ENCODE results near the gene BORCS6. TPM values are rescaled to one million over a fixed set of nuclear protein-coding genes. Genes with fewer than 3 reads are reported as not detected.

BORCS6 gene
- total RNA-seq, result 10 to 100 TPM in 3 of 4 donors, 1 to 10 TPM in 1; 8.8 to 16.5 (median 13.4) TPM

DNA sequence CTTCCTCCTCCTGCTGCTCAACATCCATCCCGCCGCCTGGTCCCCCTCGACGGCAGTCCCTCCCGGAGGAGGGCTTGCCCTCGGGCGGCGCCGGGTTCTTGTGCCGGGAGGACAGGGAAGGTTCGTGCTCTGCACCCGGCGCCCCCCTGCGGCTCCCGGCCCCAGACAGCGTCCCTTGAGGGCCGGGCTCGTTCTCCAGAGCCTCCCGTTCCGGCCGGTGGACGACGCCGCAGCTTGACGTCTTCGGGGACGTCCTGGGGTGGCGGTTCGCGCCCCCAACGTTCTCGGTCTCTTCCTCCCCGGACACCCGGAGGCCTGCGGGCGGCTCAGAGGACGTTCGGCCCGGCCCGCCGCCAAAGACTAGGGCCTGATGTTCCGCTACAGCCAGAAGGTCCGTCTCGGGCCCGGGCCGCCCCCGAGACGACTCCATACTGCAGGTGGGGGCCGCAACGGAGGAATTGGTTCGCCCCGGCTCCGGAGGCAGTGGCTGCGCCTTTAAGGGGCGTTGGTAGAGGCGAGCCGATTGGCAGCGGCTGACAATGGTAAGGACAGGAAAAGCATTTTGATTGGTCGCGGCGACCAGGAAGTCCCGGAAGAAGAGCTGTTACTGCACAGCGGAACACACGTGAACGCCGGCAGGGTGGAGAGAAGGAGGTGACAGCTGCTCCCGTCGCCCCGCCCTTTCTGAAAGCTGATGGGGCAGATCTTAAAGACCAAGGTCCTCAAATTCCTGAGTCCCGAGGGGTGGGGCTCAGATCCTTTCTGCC, at the start of gene BORCS6:
Gene BORCS6 (minus strand): TSS at position 470 of the 767 bp plus-strand sequence. CDS start 40 bp downstream, at position 430.
- Histone ChIP-seq H3K27ac (peak within 1 kb of the TSS; percentile 96 to 99 (median 98)), H3K4me1 (peaks cover 13 to 73% (median 31%) of the 10 kb centered on the region in 3 donors), H3K9me3 (no peaks in the 10 kb centered on the region), H3K4me3 (peak within 1 kb of the TSS; percentile 75 to 97 (median 86)), H3K27me3 (no peaks in the 10 kb centered on the region), H3K36me3 (no peaks in the 10 kb centered on the region)
- TF ChIP-seq CTCF (IDR thresholded peaks at IDR 0.05) (no peak), POLR2A (IDR thresholded peaks at IDR 0.05) (peak in 3 of 4 donors; percentile 77 to 92 (median 82))
- peak; percentile 92 for DNase-seq
- WGBS, 2 donors, result 0% methylated on average over 9 to 12 of the region's 70 CpGs
- intact Hi-C loops (cut with DNase I), result no loop called here

DNA sequence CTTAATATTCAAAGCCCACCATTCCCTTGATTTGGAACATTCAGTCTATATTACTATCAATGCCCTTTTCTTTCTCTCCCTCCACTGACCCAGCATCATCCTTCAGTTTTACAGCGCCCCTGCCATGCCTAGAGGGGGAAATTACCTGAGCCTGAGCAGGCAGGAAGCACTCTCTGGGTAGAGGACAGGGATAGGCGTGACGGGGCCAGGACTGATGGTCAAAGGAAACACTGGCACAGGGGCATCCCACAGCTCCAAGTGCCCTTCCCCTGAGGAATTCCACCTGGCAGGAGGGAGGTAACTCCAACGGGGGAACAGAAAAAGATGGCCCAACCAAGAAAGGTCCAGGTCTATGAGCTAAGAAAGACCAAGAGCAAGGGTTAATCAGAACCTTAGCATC, 47.9 kb upstream of the BORCS6 start:
- Histone ChIP-seq H3K4me3 (no peak overlapping the region), H3K27ac (no peak overlapping the region), H3K4me1 (no peaks in the 10 kb centered on the region), H3K36me3 (peaks cover 12 to 100% (median 44%) of the 10 kb centered on the region in 3 donors), H3K27me3 (no peaks in the 10 kb centered on the region), H3K9me3 (no peaks in the 10 kb centered on the region)
- TF ChIP-seq CTCF (IDR thresholded peaks at IDR 0.05) (no peak), POLR2A (IDR thresholded peaks at IDR 0.05) (no peak)
- 71 to 85% methylated on average over 2 to 4 of the region's 4 CpGs for WGBS, 2 donors
- DNase-seq, result no peak
- intact Hi-C loops (cut with DNase I), result loop anchor here (10.0 kb wide), 1 partner anchor 47 kb away; the partner anchor contains the start of gene RANGRF

DNA sequence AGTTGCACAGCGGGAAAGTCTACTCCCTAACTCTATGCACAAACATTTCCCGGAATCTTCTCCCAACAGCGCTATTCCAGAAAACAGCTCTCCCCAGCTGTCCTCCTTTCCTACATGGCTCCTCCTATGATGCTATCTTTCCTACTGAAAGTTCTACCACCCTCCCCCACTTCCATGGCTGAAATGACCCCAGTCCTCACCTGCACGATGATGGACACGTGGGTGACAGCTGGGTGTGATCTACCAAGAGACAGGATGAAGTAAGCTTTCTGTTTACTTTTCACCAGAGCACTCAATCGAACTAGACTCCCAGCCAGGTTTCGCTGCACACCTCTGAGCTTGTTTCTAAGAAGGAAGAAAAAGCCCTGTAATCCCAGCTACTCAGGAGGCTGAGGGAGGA, 47.2 kb upstream of the BORCS6 start:
- no peak for DNase-seq
- 75 to 76% methylated on average over 7 of the region's 7 CpGs for WGBS, 2 donors
- intact Hi-C loops (cut with DNase I), result loop anchor here (10.0 kb wide), 1 partner anchor 48 kb away; the partner anchor contains the start of gene RANGRF
- Histone ChIP-seq H3K27ac (no peak overlapping the region), H3K27me3 (no peaks in the 10 kb centered on the region), H3K9me3 (no peaks in the 10 kb centered on the region), H3K4me3 (no peak overlapping the region), H3K4me1 (no peaks in the 10 kb centered on the region), H3K36me3 (peaks cover 17 to 100% (median 51%) of the 10 kb centered on the region in 3 donors)
- TF ChIP-seq POLR2A (IDR thresholded peaks at IDR 0.05), result no peak
- no peak for TF ChIP-seq CTCF (IDR thresholded peaks at IDR 0.05)

DNA sequence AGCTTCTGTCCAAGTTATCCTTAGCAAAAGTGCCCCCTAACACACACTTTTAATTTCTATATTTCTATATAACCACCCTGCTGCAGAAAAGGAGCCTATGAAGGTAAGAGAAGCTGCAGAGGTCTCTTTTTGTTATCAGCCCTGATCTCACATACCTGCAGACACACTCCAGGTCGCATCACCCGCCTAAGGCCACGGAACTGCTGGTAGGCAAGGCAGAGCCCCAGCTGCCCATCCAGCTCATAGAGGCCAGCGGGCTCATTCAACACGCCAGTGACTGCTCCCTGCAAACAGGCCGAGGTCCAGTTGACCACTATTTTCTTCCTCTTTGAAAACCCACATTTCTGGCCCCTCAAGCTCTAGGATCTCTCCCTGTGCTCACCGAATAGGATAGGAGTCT, 45.7 kb upstream of the BORCS6 start:
- intact Hi-C loops (cut with DNase I), result loop anchor here (10.0 kb wide), 1 partner anchor 49 kb away; the partner anchor contains the start of gene RANGRF

More for the DNA sequence above, 45.7 kb upstream of the BORCS6 start:
- no peak for DNase-seq
- H3K9me3 ChIP-seq, result no peaks in the 10 kb centered on the region
- H3K4me1 ChIP-seq, result no peaks in the 10 kb centered on the region
- H3K36me3 ChIP-seq, result peaks cover 22 to 100% (median 58%) of the 10 kb centered on the region in 3 donors
- TF ChIP-seq CTCF (IDR thresholded peaks at IDR 0.05) (no peak), POLR2A (IDR thresholded peaks at IDR 0.05) (no peak)
- no peak overlapping the region for H3K4me3 ChIP-seq
- H3K27ac ChIP-seq, result no peak overlapping the region
- no peaks in the 10 kb centered on the region for H3K27me3 ChIP-seq
- 93 to 97% methylated on average over 5 to 7 of the region's 7 CpGs for WGBS, 2 donors

Data from esophagus squamous epithelium (tissue), 5 donors.